ENCODE measurements around the gene PAIP2.

PAIP2 gene

GRCh38 chr5:139341689-139342422, at the start of gene PAIP2:
Gene PAIP2, plus strand, starts transcription at chr5:139341854. Its CDS starts 21,931 bp downstream, at chr5:139363785.
- peak; percentile 89 for TF ChIP-seq CTCF (IDR thresholded peaks at IDR 0.05; ENCODE audit: control insufficient read depth, extremely low read depth, insufficient read depth)
- DNase-seq (ENCODE audit: low read depth), result peak; percentile 90
- peak within 1 kb of the TSS; percentile 89 for H3K4me3 ChIP-seq (ENCODE audit: low read depth, low read length)

GRCh38 chr5:139293202-139293506, 48.5 kb upstream of the PAIP2 start:
- peak overlapping the region; percentile 87 for H3K4me3 ChIP-seq (ENCODE audit: low read depth, low read length)
- no peak for DNase-seq (ENCODE audit: low read depth)
- no peak for TF ChIP-seq CTCF (IDR thresholded peaks at IDR 0.05; ENCODE audit: control insufficient read depth, extremely low read depth, insufficient read depth)

GRCh38 chr5:139293507-139294373, 47.9 kb upstream of the PAIP2 start, which contains the start of gene MATR3:
Gene MATR3, plus strand, starts transcription at chr5:139293740. Its CDS starts 13,676 bp downstream, at chr5:139307416.
- TF ChIP-seq CTCF (IDR thresholded peaks at IDR 0.05; ENCODE audit: control insufficient read depth, extremely low read depth, insufficient read depth), result no peak
- peak; percentile 72 for DNase-seq (ENCODE audit: low read depth)
- H3K4me3 ChIP-seq (ENCODE audit: low read depth, low read length), result peak within 1 kb of the TSS; percentile 87

- peak; percentile 37 for TF ChIP-seq CTCF (IDR thresholded peaks at IDR 0.05; ENCODE audit: control insufficient read depth, extremely low read depth, insufficient read depth)
- peak overlapping the region; percentile 87 for H3K4me3 ChIP-seq (ENCODE audit: low read depth, low read length)
- DNase-seq (ENCODE audit: low read depth), result no peak
Measured at GRCh38 chr5:139294374-139295165, 47.1 kb upstream of the PAIP2 start.

GRCh38 chr5:139295346-139296057, 46.2 kb upstream of the PAIP2 start:
- no peak for TF ChIP-seq CTCF (IDR thresholded peaks at IDR 0.05; ENCODE audit: control insufficient read depth, extremely low read depth, insufficient read depth)
- H3K4me3 ChIP-seq (ENCODE audit: low read depth, low read length), result peak overlapping the region; percentile 87
- no peak for DNase-seq (ENCODE audit: low read depth)

GRCh38 chr5:139296198-139296597, 45.5 kb upstream of the PAIP2 start:
- no peak for DNase-seq (ENCODE audit: low read depth)
- H3K4me3 ChIP-seq (ENCODE audit: low read depth, low read length), result peak overlapping the region; percentile 87
- no peak for TF ChIP-seq CTCF (IDR thresholded peaks at IDR 0.05; ENCODE audit: control insufficient read depth, extremely low read depth, insufficient read depth)

Measured in LNCaP clone FGC (cell line).